Uterus (tissue), 4 donors: ENCODE measurements around the gene LETM1. TPM values are rescaled to one million over a fixed set of nuclear protein-coding genes. Genes with fewer than 3 reads are reported as not detected.

Experiments used
- DNase-seq, 2 donors: peaks; one replicate each; pipeline ENCODE4 v3.0.0-alpha.2; 2019 to 2020
- H3K27ac ChIP-seq, 2 donors: fragments of 200-600 bp; sonication (generic); 1 replicate in 1 of 2; 2 replicates in 1 of 2; pipeline ENCODE4 v1.5.1; 2016 to 2018
- H3K27me3 ChIP-seq, 2 donors: fragments of 200-600 bp; sonication (generic); one replicate each; pipeline ENCODE4 v1.5.1; 2018 to 2019; ENCODE audit warnings: control low read depth in 1 of 2
- H3K36me3 ChIP-seq, 2 donors: fragments of 200-600 bp; sonication (generic); one replicate each; pipeline ENCODE4 v1.5.1; 2019; ENCODE audit warnings: control low read depth in 1 of 2
- H3K4me1 ChIP-seq, 2 donors: fragments of 200-600 bp; sonication (generic); one replicate each; pipeline ENCODE4 v1.5.1; 2018 to 2019; ENCODE audit warnings: control low read depth in 1 of 2
- H3K4me3 ChIP-seq, 2 donors: fragments of 200-600 bp; sonication (generic); 1 replicate in 1 of 2; 2 replicates in 1 of 2; pipeline ENCODE4 v1.5.1; 2018 to 2019; ENCODE audit warnings: mild to moderate bottlenecking in 1 of 2
- H3K9me3 ChIP-seq, 2 donors: fragments of 200-600 bp; sonication (generic); one replicate each; pipeline ENCODE4 v1.5.1; 2019; ENCODE audit warnings: control low read depth in 1 of 2
- CTCF ChIP-seq, 4 experiments: fragments of 200-600 bp in 2 of 4; fragments of 450-650 bp in 2 of 4; sonication (generic) in 2 of 4; IDR thresholded peaks; one replicate each; pipeline ENCODE4 v1.5.1; 2016 to 2019; ENCODE audit warnings: antibody characterized with exemption in 4 of 4, mild to moderate bottlenecking in 2 of 4, moderate library complexity in 1 of 4
- POLR2A ChIP-seq, 2 donors: fragments of 450-650 bp; IDR thresholded peaks; one replicate each; pipeline ENCODE4 v1.6.1; 2016; ENCODE audit warnings: antibody characterized with exemption in 2 of 2, mild to moderate bottlenecking in 1 of 2, moderate library complexity in 1 of 2
- intact Hi-C: fragments of 100-400 bp; cut with DNase I; formaldehyde crosslinking; loops from one replicate; pipeline ENCODE4 v1.15.1; 2023; ENCODE audit warnings: low total_unique reads
- total RNA-seq, 4 donors: library from RNA; depleted of rRNA in 3 of 4; stranded (reverse); fragments of >200 nt in 3 of 4; gene quantifications; one replicate each; pipeline versions ENCODE4 v1.1.0 to v1.2.4, GENCODE V29; 2014 to 2023
- donor health status: DM: yes; HTN: yes; CAD: no.

The LETM1 gene
- total RNA-seq, 4 donors from 2014 or later = 12.4 to 44.3 (median 31.3) TPM

- Histone ChIP-seq H3K27me3 (peaks cover 15 to 16% of the 10 kb centered on the region in 2 donors), H3K4me3 (peak overlapping the region in 1 of 2 donors; percentile 7), H3K9me3 (no peaks in the 10 kb centered on the region), H3K4me1 (peaks cover 0 to 17% of the 10 kb centered on the region in 2 donors), H3K36me3 (no peaks in the 10 kb centered on the region), H3K27ac (no peak overlapping the region)
- no peak for TF ChIP-seq CTCF (IDR thresholded peaks at IDR 0.05)
- no peak for TF ChIP-seq POLR2A (IDR thresholded peaks at IDR 0.05)
- intact Hi-C loops = no loop called here
- DNase-seq = no peak
Observed at GRCh38 chr4:1794809-1795298, 61.1 kb downstream of the LETM1 start.

GRCh38 chr4:1793940-1794808, 61.8 kb downstream of the LETM1 start:
- Histone ChIP-seq H3K27ac (no peak overlapping the region), H3K36me3 (no peaks in the 10 kb centered on the region), H3K27me3 (peaks cover 15 to 16% of the 10 kb centered on the region in 2 donors), H3K4me3 (peak overlapping the region; percentile 11), H3K9me3 (no peaks in the 10 kb centered on the region), H3K4me1 (peaks cover 0 to 17% of the 10 kb centered on the region in 2 donors)
- TF ChIP-seq CTCF (IDR thresholded peaks at IDR 0.05) (no peak), POLR2A (IDR thresholded peaks at IDR 0.05) (no peak)
- intact Hi-C loops = no loop called here
- no peak for DNase-seq

- no peaks in the 10 kb centered on the region for H3K9me3 ChIP-seq
- H3K27me3 ChIP-seq = peaks cover 15 to 16% of the 10 kb centered on the region in 2 donors
- intact Hi-C loops = no loop called here
- H3K4me1 ChIP-seq = peaks cover 0 to 17% of the 10 kb centered on the region in 2 donors
- H3K36me3 ChIP-seq = no peaks in the 10 kb centered on the region
- peak overlapping the region; percentile 19 to 36 for H3K4me3 ChIP-seq
- TF ChIP-seq CTCF (IDR thresholded peaks at IDR 0.05) (no peak), POLR2A (IDR thresholded peaks at IDR 0.05) (no peak)
- no peak overlapping the region for H3K27ac ChIP-seq
- DNase-seq = peak in 1 of 2 donors; percentile 23
Observed at GRCh38 chr4:1793496-1793840, 62.5 kb downstream of the LETM1 start.

- TF ChIP-seq CTCF (IDR thresholded peaks at IDR 0.05) (no peak), POLR2A (IDR thresholded peaks at IDR 0.05) (peak; percentile 32 to 43)
- Histone ChIP-seq H3K9me3 (no peaks in the 10 kb centered on the region), H3K4me1 (peaks cover 0 to 17% of the 10 kb centered on the region in 2 donors), H3K4me3 (peak within 1 kb of the TSS; percentile 19 to 36), H3K27ac (no peak within 1 kb of the TSS), H3K27me3 (peaks cover 15 to 16% of the 10 kb centered on the region in 2 donors), H3K36me3 (no peaks in the 10 kb centered on the region)
- DNase-seq = no peak
- intact Hi-C loops = no loop called here
Observed at GRCh38 chr4:1792832-1793495, 63.0 kb downstream of the LETM1 start, which contains the start of gene FGFR3. Gene FGFR3, plus strand, starts transcription at chr4:1793293. Its CDS starts 642 bp downstream, at chr4:1793935.
